NOMO-1 (cell line): ENCODE data around the gene PRX.
"Not testable (repeated sequence)": the region's sequence is repeated elsewhere in the genome, so short reads cannot be mapped to it uniquely, and the experiment has no call there.

Experiments used
- DNase-seq, 2 experiments: peaks; one replicate each; lab custom pipeline; 2025; ENCODE audit not compliant: unreplicated experiment in 2 of 2; lab: John Stamatoyannopoulos, UW

PRX gene

DNA sequence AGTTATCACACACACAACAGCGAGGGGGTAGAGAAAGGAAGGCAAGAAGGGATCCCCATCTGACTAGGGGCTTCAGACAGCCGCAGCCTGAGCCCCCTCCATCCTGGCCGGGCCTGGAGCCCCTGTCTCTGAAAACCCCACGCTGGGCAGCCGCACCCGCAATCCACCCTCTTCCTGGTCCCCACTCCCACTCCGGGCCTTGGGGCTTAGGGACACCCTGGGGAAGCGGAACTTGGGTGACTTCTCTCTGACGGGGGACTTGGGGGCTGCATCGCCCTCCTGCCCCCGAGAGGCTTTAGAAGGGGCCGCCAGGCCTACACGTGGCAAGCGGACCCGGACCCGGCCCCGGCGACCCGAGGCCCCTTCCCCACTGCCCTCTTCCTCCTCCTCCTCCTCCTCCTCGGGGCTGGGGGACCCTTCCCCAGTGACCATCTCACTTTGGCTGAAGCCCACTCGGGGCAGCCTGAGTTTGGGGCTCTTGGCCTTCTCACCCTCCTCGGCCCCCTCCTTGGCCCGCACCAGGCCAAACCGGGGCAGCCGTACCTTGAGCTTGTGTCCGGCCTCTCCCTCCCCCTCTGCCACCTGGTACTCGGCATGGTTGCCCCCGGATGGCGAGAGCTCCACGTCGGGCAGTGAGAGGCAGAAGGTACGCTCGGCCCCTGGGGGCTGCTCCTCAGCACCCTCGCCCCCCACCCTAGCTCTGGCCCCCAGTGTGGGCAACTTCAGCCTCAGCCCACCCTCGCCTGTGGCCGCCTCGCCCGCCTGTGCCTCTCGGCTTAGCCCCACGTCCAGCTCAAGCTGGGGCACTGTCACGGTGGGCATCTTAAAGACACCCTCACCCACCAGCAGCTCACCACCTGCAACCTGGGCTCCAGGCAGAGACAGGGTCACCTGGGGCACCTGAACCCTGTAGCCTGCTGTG is 19.0 kb downstream of the PRX start:
- no peak for DNase-seq

DNA sequence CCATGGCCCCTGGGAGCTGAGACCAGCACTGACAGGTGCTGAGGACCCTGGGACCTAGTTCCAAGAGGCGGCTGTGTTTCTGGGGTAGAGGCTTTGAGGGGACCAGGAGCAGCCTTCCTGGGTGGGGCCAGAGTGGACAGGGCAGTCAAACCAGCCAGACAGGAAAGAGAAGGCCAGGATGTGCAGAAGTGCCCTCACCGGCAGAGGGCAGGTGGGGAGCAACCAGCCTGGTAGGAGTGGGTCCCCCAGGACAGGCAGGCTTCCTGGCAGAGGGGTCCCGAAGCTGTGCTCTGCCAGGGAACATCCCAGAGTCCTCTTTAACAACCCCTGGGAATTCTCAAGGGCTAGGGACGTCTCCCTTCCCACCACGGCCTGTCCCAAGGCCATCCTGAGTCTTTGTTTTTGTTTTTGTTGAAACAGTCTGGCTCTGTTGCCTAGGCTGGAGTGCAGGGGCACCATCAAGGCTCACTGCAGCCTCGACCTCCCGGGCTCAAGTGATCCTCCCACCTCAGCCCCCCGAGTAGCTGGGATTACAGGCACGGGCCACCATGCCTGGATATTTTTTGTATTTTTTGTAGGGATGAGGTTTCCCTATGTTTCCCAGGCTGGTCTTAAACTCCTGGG is 20.2 kb downstream of the PRX start:
- DNase-seq = no peak

GRCh38 chr19:40392123-40392522 is 21.1 kb downstream of the PRX start:
- no peak for DNase-seq

DNA sequence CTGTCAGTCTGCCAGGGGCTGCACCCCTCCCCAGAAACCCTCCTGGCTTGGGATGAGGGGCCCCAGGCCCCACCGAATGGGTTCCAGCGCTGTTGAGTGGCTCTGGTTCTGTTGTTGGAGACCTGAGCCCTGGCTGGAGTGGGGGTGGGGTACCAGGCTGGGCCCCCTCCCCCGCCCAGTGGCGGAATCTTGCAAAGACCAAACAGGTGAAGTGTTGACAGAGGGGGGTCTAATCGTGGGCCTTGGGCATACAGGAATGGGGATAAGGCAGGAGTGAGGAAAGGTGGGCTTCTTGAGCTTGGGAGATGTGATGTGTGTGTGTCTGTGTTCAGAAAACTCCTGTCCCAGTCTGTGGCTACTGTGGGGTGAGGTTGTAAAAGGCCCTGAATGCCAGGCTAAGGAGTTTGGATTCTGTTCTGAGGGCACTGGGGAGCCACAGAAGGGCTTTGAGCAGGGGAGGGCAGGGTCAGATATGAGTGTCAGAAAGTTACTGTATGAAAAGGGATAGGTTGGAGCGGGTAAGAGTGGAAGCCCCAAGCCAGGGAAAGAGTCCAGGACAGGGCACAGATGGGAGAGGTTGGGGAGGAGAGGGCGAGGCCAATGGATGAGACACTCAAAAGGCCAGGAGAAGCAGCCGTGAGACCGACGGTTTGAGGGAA is 23.0 kb downstream of the PRX start, which contains the start of gene HIPK4:
Gene HIPK4, minus strand, starts transcription at position 98 of the 659 bp plus-strand sequence. CDS start 279 bp downstream, outside the sequence.
- no peak for DNase-seq

- DNase-seq = no peak
Observed at GRCh38 chr19:40389404-40390083, 23.6 kb downstream of the PRX start.

GRCh38 chr19:40388481-40388880 is 24.7 kb downstream of the PRX start:
- no peak for DNase-seq

GRCh38 chr19:40387155-40387554 is 26.0 kb downstream of the PRX start:
- no peak for DNase-seq

DNA sequence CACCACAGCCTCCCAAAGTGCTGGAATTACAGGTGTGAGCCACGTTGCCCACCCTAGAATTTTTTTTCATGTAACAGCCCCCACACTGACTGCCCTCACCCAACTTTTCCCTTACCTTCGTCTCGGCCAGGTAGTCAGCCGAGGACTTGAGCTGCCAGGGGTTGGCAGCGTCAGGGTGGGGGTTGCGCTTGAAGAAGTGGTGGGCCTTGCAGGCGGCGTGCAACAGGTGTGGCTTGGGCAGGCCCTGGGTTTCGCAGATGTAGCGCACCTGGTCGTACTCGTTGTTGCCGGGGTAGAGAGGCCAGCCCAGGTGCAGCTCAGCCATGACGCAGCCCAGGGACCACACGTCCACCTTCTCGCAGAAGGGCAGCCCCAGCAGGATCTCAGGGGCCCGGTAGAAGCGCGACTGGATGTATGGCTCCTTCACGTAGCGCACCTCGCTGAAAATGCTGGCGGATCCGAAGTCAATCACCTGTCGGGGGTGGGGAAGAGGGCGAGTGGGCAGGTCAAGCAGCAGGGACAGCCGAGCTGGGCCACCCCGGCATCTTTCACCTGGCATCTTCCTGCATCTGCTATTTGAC is 29.4 kb downstream of the PRX start:
- DNase-seq = no peak

DNA sequence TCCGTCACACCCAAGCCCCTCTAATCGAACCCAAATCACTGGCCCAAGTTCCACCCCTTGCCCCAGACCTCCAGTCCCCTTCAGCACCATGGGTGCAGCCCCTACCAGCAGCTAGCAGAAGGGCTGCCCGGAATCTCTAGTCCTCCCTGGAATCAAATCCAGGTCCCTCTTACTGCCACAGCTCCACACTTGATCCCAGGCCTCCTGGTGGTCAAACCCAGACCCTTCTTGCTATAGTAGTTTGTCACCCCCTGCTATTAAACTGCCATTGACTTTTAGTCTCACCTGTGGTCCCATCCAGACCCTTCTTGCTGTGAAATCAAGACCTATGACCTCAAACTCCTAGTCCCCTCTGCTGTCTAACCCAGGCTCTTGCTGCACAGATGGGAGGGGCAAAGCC is 31.9 kb downstream of the PRX start:
- DNase-seq = no peak

GRCh38 chr19:40380199-40381037 is 32.8 kb downstream of the PRX start:
- DNase-seq = no peak

GRCh38 chr19:40379446-40380198 is 33.6 kb downstream of the PRX start:
- DNase-seq = no peak

- DNase-seq = no peak
Observed at GRCh38 chr19:40378509-40378908, 34.7 kb downstream of the PRX start.

DNA sequence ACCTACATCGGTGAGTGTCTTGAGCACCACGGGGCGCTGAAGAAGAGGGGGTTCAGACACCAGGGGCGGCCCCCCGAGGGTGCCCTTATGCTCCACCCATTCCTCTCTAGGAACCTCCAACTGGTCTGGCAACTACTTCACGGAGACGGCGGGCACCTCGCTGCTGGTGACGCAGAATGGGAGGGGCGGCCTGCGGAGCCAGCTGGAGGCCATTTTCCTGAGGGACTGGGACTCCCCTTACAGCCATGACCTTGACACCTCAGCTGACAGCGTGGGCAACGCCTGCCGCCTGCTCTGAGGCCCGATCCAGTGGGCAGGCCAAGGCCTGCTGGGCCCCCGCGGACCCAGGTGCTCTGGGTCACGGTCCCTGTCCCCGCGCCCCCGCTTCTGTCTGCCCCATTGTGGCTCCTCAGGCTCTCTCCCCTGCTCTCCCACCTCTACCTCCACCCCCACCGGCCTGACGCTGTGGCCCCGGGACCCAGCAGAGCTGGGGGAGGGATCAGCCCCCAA is 35.2 kb downstream of the PRX start:
- DNase-seq = no peak

GRCh38 chr19:40376286-40376862 is 36.8 kb downstream of the PRX start:
- no peak for DNase-seq

- no peak for DNase-seq
Observed at GRCh38 chr19:40374084-40374483, 39.1 kb downstream of the PRX start.

DNA sequence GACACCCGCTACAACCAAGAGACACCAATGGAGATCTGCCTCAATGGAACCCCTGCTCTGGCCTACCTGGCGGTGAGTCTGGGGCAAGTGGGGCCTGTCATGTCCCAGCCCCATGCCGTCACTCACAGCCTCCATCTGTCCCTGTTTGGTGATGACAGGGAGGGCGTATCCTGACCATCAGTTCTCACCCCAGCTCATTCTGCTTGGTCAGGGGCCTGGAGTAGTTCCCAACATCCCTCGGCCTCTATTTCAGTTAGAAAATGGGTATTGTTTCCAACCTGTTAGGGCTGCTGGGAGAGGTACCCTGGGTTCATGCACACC is 41.4 kb downstream of the PRX start:
- no peak for DNase-seq

DNA sequence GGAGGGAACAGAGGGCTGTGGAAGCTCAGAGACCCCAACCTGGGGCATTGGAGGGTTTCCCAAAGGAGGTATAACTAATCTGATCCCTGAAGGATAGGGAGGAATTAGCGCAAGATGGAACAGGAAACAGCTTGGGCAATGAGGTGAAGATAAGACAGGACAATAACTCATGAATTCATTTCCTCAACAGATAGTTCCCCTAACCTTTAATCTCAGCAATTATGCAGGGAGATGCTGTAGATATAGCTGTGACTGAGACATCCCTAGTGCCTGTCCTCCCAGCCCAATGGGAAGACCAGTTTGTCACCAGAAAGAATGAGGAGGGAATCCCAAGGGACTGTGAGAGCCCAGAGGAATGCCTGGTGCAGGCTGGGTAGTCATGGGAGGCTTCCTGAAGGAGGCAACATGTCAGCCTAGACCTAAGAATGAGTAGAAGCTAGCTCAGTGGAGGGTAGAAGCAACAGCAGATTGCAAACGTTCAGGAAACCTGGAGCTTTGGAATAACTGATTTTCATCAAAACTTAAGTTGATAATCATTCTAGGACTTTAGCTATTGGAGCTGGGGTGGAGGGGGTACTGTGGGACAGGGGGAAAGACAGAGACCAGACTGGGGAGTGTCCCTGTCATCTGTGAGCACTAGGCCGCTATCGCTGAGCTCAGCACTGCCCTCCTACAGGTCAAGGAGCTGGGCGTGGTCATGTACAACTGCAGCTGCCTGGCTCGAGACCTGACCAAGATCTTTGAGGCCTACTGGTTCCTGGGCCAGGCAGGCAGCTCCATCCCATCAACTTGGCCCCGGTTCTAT is 42.0 kb downstream of the PRX start:
- DNase-seq = no peak

DNA sequence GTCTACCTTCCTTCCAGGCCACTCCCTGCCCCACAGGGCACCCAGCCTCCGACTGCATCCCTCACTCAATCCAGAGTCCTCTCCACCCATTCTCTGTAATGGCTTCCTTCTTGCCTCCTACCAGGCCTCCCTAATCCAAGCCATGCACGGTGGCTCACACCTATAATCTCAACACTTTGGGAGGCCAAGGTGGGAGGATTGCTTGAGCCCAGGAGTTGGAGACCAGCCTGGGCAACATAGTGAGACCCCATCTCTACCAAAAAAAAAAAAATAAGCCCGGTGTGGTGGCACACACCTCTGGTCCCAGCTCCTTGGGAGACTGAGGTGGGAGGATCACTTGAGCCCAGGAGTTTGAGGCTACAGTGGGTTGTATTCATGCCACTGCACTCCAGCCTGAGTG is 42.9 kb downstream of the PRX start:
- not testable (repeated sequence) for DNase-seq
